LNCAP (cell line): Measurements from ENCODE around the gene PCDHGC3.
A peak's percentile ranks its signal among the peaks of the same experiment; 100 is the strongest.

Experiments used
- CTCF ChIP-seq: fragments of 450-650 bp; IDR thresholded peaks from 2 replicates; pipeline ENCODE4 v1.5.1; 2017; ENCODE audit warnings: mild to moderate bottlenecking

Gene PCDHGC3

GRCh38 chr5:141524604-141525597 lies 49.1 kb downstream of the PCDHGC3 start:
- TF ChIP-seq CTCF: peak; percentile 100

- no peak for TF ChIP-seq CTCF
Measured at GRCh38 chr5:141525653-141526052, 49.9 kb downstream of the PCDHGC3 start.

GRCh38 chr5:141527426-141527825 lies 51.7 kb downstream of the PCDHGC3 start:
- TF ChIP-seq CTCF: no peak
